DOHH2 (cell line): Measurements from ENCODE around the gene UBR1.

Experiments used
- EZH2phosphoT487 ChIP-seq: fragments of 200-600 bp; sonication (generic); IDR thresholded peaks from 2 replicates; pipeline ENCODE4 v1.6.1; 2017; ENCODE audit warnings: borderline replicate concordance, mild to moderate bottlenecking, antibody characterized with exemption, low read length, moderate library complexity, mixed read lengths
- TF ChIP-seq, protein P1 (sequence below): fragments of 200-600 bp; sonication (generic); IDR thresholded peaks from one replicate; pipeline ENCODE4 v1.5.1; 2014; ENCODE audit warnings: antibody characterized with exemption, mild to moderate bottlenecking, low read depth, low read length; ENCODE audit not compliant: poor library complexity, severe bottlenecking

DNA sequence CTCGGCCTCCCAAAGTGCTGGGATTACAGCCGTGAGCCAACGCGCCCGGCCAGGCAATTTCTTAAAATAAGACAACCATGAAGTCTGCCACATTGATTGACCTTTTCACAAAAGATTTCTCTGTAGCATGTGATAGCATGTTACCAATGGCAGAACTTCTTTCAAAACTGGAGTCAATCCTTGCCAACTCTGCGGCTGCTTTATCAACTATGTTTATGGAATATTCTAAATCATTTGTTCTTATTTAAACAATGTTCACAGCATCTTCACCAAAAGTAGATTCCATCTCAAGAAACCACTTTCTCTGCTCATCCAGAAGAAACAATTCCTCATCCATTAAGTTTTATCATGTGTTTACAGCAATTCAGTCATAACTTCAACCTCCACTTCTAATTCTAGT is 9.4 kb downstream of the UBR1 start:
- TF ChIP-seq, protein P1, sequence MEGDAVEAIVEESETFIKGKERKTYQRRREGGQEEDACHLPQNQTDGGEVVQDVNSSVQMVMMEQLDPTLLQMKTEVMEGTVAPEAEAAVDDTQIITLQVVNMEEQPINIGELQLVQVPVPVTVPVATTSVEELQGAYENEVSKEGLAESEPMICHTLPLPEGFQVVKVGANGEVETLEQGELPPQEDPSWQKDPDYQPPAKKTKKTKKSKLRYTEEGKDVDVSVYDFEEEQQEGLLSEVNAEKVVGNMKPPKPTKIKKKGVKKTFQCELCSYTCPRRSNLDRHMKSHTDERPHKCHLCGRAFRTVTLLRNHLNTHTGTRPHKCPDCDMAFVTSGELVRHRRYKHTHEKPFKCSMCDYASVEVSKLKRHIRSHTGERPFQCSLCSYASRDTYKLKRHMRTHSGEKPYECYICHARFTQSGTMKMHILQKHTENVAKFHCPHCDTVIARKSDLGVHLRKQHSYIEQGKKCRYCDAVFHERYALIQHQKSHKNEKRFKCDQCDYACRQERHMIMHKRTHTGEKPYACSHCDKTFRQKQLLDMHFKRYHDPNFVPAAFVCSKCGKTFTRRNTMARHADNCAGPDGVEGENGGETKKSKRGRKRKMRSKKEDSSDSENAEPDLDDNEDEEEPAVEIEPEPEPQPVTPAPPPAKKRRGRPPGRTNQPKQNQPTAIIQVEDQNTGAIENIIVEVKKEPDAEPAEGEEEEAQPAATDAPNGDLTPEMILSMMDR, result no peak
- no peak for TF ChIP-seq EZH2phosphoT487
